Stomach (tissue), 9 donors: ENCODE data around the gene PCSK1N. TPM values are rescaled to one million over a fixed set of nuclear protein-coding genes. Genes with fewer than 3 reads are reported as not detected.

Source experiments
- DNase-seq, 2 donors: peaks; one replicate each; pipeline versions ENCODE4 v3.0.0 to v3.0.0-alpha.2; 2013 to 2019
- H3K27ac ChIP-seq, 5 donors: fragments of 200-600 bp in 4 of 5; sonication (generic) in 4 of 5; one replicate each; pipeline ENCODE4 v1.5.1; 2013 to 2019; ENCODE audit warnings: mild to moderate bottlenecking in 1 of 5, moderate library complexity in 1 of 5
- H3K27me3 ChIP-seq, 3 donors: fragments of 200-600 bp; sonication (generic); one replicate each; pipeline ENCODE4 v1.5.1; 2017 to 2019; ENCODE audit warnings: mixed run types in 1 of 3
- H3K36me3 ChIP-seq, 4 donors: fragments of 200-600 bp; sonication (generic); 1 replicate in 3 of 4; 2 replicates in 1 of 4; pipeline ENCODE4 v1.5.1; 2016 to 2019
- H3K4me1 ChIP-seq, 4 donors: fragments of 200-600 bp; sonication (generic); one replicate each; pipeline ENCODE4 v1.5.1; 2016 to 2019
- H3K4me3 ChIP-seq, 4 donors: fragments of 200-600 bp; sonication (generic) in 3 of 4; one replicate each; pipeline ENCODE4 v1.5.1; 2016 to 2019; ENCODE audit warnings: mild to moderate bottlenecking in 1 of 4
- H3K9me3 ChIP-seq, 4 donors: fragments of 200-600 bp; sonication (generic); one replicate each; pipeline ENCODE4 v1.5.1; 2016 to 2019
- EP300 ChIP-seq: sonication (generic); formaldehyde crosslinking; IDR thresholded peaks from one replicate; pipeline ENCODE4 v1.6.1; 2017; ENCODE audit warnings: antibody characterized with exemption
- POLR2A ChIP-seq, 4 donors: fragments of 450-650 bp; IDR thresholded peaks; one replicate each; pipeline ENCODE4 v1.6.1; 2016; ENCODE audit warnings: antibody characterized with exemption in 4 of 4, control low read depth in 2 of 4, mild to moderate bottlenecking in 1 of 4, moderate library complexity in 1 of 4
- POLR2AphosphoS5 ChIP-seq, 3 donors: sonication (generic); formaldehyde crosslinking; IDR thresholded peaks; one replicate each; pipeline ENCODE4 v1.6.1; 2016; ENCODE audit warnings: antibody characterized with exemption in 3 of 3
- WGBS, 5 donors: extraction: QIAGEN DNeasy Blood & Tissue Kit in 3 of 5; methylation state at CpG; one replicate each; pipeline versions ENCODE4 v1.1.5 to v1.1.7; 2013 to 2018; 5-methylcytosine and 5-hydroxymethylcytosine counted together
- intact Hi-C: fragments of 100-400 bp; cut with DNase I; formaldehyde crosslinking; loops from one replicate; pipeline ENCODE4 v1.15.1; 2023; ENCODE audit warnings: low total_unique reads
- polyA plus RNA-seq, 3 donors: library from polyadenylated mRNA; stranded (reverse); fragments of 200-250 nt; gene quantifications; one replicate each; pipeline ENCODE4 v1.2.3, GENCODE V29; 2013
- total RNA-seq, 5 donors: library from RNA; depleted of rRNA; stranded (reverse); fragments of >200 nt; gene quantifications; one replicate each; pipeline versions ENCODE4 v1.1.0 to v1.2.3, GENCODE V29; 2014 to 2016
- TF ChIP-seq, protein P1 (sequence below), 7 experiments: fragments of 450-650 bp in 4 of 7; fragments of 200-600 bp in 3 of 7; sonication (generic) in 3 of 7; IDR thresholded peaks; one replicate each; pipeline ENCODE4 v1.5.1; 2016 to 2019; ENCODE audit warnings: antibody characterized with exemption in 7 of 7, control low read depth in 2 of 7, mild to moderate bottlenecking in 1 of 7
- donor health status: healthy with polysubstance abuse.
- donor health status: Bipolar disorder and iron deficiency.
- donor health status: healthy.

The PCSK1N gene
- total and polyA plus RNA-seq, 8 donors: 1.3 to 46.6 (median 12.7) TPM

DNA sequence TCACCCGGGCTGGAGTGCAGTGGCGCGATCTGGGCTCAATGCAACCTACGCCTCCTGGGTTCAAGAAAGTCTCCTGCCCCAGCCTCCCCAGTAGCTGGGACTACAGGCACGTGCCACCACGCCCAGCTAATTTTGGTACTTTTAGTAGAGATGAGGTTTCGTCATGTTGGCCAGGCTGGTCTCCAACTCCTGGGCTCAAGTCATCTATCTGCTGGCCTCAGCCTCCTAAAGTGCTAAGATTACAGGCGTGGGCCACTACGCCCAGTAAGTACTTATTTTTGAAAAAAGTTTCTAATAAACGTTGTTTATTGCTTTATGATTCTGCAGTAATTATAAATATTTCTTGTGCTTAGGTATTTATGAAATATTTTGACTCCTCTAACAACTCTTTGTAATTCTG lies 4.3 kb upstream of the PCSK1N start:
- peaks cover 0 to 15% (median 13%) of the 10 kb centered on the region in 3 donors for H3K27me3 ChIP-seq
- H3K4me1 ChIP-seq: peaks cover 0 to 9% (median 6%) of the 10 kb centered on the region in 4 donors
- 82 to 87% (median 85%) methylated on average over 10 of the region's 10 CpGs for whole genome bisulfite sequencing, 5 donors
- intact Hi-C loops: no loop called here
- H3K4me3 ChIP-seq: no peak overlapping the region
- no peaks in the 10 kb centered on the region for H3K9me3 ChIP-seq
- no peak for DNase-seq
- H3K27ac ChIP-seq: no peak overlapping the region
- H3K36me3 ChIP-seq: no peaks in the 10 kb centered on the region
- TF ChIP-seq EP300 (no peak), POLR2A (IDR thresholded peaks at IDR 0.05) (no peak), POLR2AphosphoS5 (IDR thresholded peaks at IDR 0.05) (no peak)
- TF ChIP-seq, protein P1, sequence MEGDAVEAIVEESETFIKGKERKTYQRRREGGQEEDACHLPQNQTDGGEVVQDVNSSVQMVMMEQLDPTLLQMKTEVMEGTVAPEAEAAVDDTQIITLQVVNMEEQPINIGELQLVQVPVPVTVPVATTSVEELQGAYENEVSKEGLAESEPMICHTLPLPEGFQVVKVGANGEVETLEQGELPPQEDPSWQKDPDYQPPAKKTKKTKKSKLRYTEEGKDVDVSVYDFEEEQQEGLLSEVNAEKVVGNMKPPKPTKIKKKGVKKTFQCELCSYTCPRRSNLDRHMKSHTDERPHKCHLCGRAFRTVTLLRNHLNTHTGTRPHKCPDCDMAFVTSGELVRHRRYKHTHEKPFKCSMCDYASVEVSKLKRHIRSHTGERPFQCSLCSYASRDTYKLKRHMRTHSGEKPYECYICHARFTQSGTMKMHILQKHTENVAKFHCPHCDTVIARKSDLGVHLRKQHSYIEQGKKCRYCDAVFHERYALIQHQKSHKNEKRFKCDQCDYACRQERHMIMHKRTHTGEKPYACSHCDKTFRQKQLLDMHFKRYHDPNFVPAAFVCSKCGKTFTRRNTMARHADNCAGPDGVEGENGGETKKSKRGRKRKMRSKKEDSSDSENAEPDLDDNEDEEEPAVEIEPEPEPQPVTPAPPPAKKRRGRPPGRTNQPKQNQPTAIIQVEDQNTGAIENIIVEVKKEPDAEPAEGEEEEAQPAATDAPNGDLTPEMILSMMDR (IDR thresholded peaks at IDR 0.05): no peak

DNA sequence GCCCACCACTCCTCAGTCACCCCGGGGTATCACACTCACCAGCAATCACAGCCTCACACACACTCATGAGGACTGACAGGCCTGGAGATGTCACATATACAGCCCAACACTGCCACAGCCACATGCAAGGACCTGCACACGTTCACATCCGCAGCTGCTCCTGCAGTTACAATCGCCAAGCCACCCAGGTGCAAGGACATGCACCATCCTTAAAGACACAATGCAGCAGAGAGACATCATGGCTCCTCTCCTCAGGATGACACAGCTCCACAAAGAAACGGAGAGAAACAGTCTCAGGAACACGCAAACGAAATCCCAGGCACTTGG lies 1.1 kb downstream of the PCSK1N start:
- H3K27me3 ChIP-seq: peaks cover 6 to 57% (median 51%) of the 10 kb centered on the region in 3 donors
- peaks cover 0 to 14% (median 0%) of the 10 kb centered on the region in 4 donors for H3K9me3 ChIP-seq
- no peak for TF ChIP-seq POLR2A (IDR thresholded peaks at IDR 0.05)
- no peak for TF ChIP-seq POLR2AphosphoS5 (IDR thresholded peaks at IDR 0.05)
- no peak for TF ChIP-seq EP300
- TF ChIP-seq, protein P1 (IDR thresholded peaks at IDR 0.05): no peak
- H3K4me3 ChIP-seq: no peak overlapping the region
- 6 to 43% (median 19%) methylated on average over 5 to 7 of the region's 7 CpGs for WGBS, 5 donors
- DNase-seq: no peak
- intact Hi-C loops: no loop called here
- H3K27ac ChIP-seq: no peak overlapping the region
- peaks cover 0 to 18% (median 6%) of the 10 kb centered on the region in 4 donors for H3K4me1 ChIP-seq
- no peaks in the 10 kb centered on the region for H3K36me3 ChIP-seq

DNA sequence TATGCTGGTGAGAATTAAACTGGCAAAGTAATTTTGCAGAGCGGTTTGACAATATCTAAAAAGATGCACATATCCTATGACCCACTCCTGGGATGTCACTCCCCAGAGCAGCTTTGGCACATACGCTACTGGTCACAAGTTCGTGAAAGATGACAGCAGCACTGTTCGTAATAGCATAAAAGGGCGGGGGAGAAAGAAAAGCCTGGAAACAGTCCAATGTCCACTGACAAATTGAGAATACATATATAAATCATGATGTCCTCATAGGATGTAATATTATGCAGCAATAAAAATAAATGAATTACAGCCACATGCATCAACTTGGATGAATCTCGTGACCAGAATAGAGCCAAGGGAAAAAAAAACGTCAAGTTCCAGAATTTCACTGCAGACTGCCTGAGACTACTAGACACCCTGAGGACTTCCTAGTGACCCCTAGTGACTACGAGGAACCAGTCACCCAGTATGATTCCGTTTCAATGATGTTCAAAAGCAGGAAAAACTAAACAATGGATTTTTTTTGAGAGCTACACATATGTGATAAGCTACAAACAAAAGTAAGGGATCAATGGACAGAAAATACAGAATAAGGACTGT lies 1.8 kb downstream of the PCSK1N start:
- H3K27ac ChIP-seq: no peak overlapping the region
- peaks cover 6 to 57% (median 56%) of the 10 kb centered on the region in 3 donors for H3K27me3 ChIP-seq
- peaks cover 0 to 18% (median 6%) of the 10 kb centered on the region in 4 donors for H3K4me1 ChIP-seq
- WGBS, 5 donors: 32 to 52% (median 48%) methylated on average over 9 of the region's 9 CpGs
- no peak overlapping the region for H3K4me3 ChIP-seq
- TF ChIP-seq, protein P1 (IDR thresholded peaks at IDR 0.05): no peak
- TF ChIP-seq POLR2AphosphoS5 (IDR thresholded peaks at IDR 0.05): no peak
- no peak for TF ChIP-seq EP300
- no peak for TF ChIP-seq POLR2A (IDR thresholded peaks at IDR 0.05)
- no peak for DNase-seq
- intact Hi-C loops: no loop called here
- no peaks in the 10 kb centered on the region for H3K36me3 ChIP-seq
- H3K9me3 ChIP-seq: peaks cover 0 to 14% (median 0%) of the 10 kb centered on the region in 4 donors

DNA sequence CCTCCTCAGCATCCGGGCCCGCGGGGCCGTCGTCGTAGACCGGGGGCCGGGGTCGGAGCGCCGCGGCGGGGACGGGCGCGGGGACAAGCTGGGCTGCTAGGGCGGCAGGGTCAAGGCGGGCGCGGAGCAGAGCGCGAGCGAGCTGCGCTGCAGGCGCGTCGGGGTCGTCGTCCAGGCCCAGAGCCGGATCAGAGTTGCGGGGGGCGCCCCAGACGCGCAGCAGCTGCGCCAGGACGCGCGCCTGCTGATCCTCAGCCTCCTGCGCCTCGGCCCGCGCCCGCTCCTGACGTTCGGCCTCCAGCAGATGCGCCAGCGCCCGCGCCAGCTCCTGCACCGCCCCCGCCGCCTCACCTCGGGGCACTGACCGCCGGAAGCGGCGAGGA lies 3.5 kb downstream of the PCSK1N start:
- intact Hi-C loops: no loop called here
- WGBS, 5 donors: 2 to 40% (median 17%) methylated on average over 32 to 52 of the region's 57 CpGs; no CpG with 5 or more reads in 1 of the 5 donors
- no peak overlapping the region for H3K27ac ChIP-seq
- H3K27me3 ChIP-seq: peaks cover 6 to 64% (median 61%) of the 10 kb centered on the region in 3 donors
- TF ChIP-seq EP300 (no peak), POLR2A (IDR thresholded peaks at IDR 0.05) (no peak), POLR2AphosphoS5 (IDR thresholded peaks at IDR 0.05) (no peak)
- TF ChIP-seq, protein P1 (IDR thresholded peaks at IDR 0.05): no peak
- peak overlapping the region in 1 of 4 donors; percentile 22 for H3K4me3 ChIP-seq
- peaks cover 0 to 18% (median 6%) of the 10 kb centered on the region in 4 donors for H3K4me1 ChIP-seq
- H3K36me3 ChIP-seq: no peaks in the 10 kb centered on the region
- peaks cover 0 to 20% (median 4%) of the 10 kb centered on the region in 4 donors for H3K9me3 ChIP-seq
- peak in 1 of 2 donors; percentile 39 for DNase-seq
